CD14-positive monocyte (primary cell): ENCODE measurements around the gene SNN. TPM values are rescaled to one million over a fixed set of nuclear protein-coding genes. Genes with fewer than 3 reads are reported as not detected.

Source experiments
- DNase-seq, 3 donors: peaks; one replicate each; pipeline ENCODE4 v3.0.0-alpha.2; 2011 to 2022
- H2AFZ ChIP-seq: 2 replicates; pipeline ENCODE4 v1.6.0; 2012; ENCODE audit warnings: mild to moderate bottlenecking, low read depth, low read length, inconsistent platforms; ENCODE audit not compliant: insufficient read depth, poor library complexity, severe bottlenecking
- H3K27ac ChIP-seq, 2 donors: 1 replicate in 1 of 2; 2 replicates in 1 of 2; pipeline ENCODE4 v1.5.1; 2012 to 2013; ENCODE audit warnings: low read length in 2 of 2, control low read depth in 1 of 2, inconsistent platforms in 1 of 2, low read depth in 1 of 2, mild to moderate bottlenecking in 1 of 2
- H3K27me3 ChIP-seq, 2 donors: one replicate each; pipeline versions ENCODE4 v1.6.0 to v1.6.1; 2011 to 2013; ENCODE audit warnings: low read length in 2 of 2; ENCODE audit not compliant: control insufficient read depth in 2 of 2, insufficient read depth in 2 of 2
- H3K36me3 ChIP-seq, 2 donors: replicated peaks in 1 of 2; 1 replicate in 1 of 2; 2 replicates in 1 of 2; pipeline versions ENCODE4 v1.5.1 to v1.6.1; 2012 to 2013; ENCODE audit warnings: low read length in 2 of 2, control low read depth in 1 of 2, inconsistent platforms in 1 of 2, mild to moderate bottlenecking in 1 of 2; ENCODE audit not compliant: insufficient read depth in 2 of 2, control insufficient read depth in 1 of 2
- H3K4me1 ChIP-seq, 2 donors: 1 replicate in 1 of 2; 2 replicates in 1 of 2; pipeline versions ENCODE4 v1.5.1 to v1.6.1; 2012 to 2013; ENCODE audit warnings: low read length in 2 of 2, control low read depth in 1 of 2, inconsistent platforms in 1 of 2, mild to moderate bottlenecking in 1 of 2, moderate library complexity in 1 of 2; ENCODE audit not compliant: insufficient read depth in 2 of 2, control insufficient read depth in 1 of 2
- H3K4me2 ChIP-seq: replicated peaks from 2 replicates; pipeline ENCODE3; 2012; ENCODE audit warnings: low read length, moderate library complexity, mild to moderate bottlenecking; ENCODE audit not compliant: poor library complexity, severe bottlenecking; ENCODE audit errors: extremely low read depth
- H3K4me3 ChIP-seq, 3 experiments: fragments of 200-600 bp in 1 of 3; sonication (generic) in 1 of 3; replicated peaks in 1 of 3; 1 replicate in 2 of 3; 2 replicates in 1 of 3; pipeline ENCODE4 v1.5.1; 2011 to 2013; ENCODE audit warnings: low read length in 3 of 3, mild to moderate bottlenecking in 3 of 3, control low read depth in 2 of 3, low read depth in 2 of 3, inconsistent platforms in 1 of 3, moderate library complexity in 1 of 3
- H3K79me2 ChIP-seq: 2 replicates; pipeline ENCODE4 v1.6.0; 2012; ENCODE audit warnings: mild to moderate bottlenecking, control low read depth, inconsistent platforms, low read length, moderate library complexity; ENCODE audit not compliant: insufficient read depth
- H3K9ac ChIP-seq: 2 replicates; pipeline ENCODE4 v1.6.0; 2017; ENCODE audit warnings: low read length, mild to moderate bottlenecking; ENCODE audit not compliant: insufficient read depth, poor library complexity, severe bottlenecking
- H3K9me3 ChIP-seq, 2 donors: replicated peaks in 1 of 2; 1 replicate in 1 of 2; 2 replicates in 1 of 2; pipeline versions ENCODE4 v1.5.1 to v1.6.1; 2012 to 2013; ENCODE audit warnings: low read length in 2 of 2, control low read depth in 1 of 2; ENCODE audit not compliant: control insufficient read depth in 1 of 2, insufficient read depth in 1 of 2
- H4K20me1 ChIP-seq: 2 replicates; pipeline ENCODE4 v1.6.0; 2012; ENCODE audit warnings: mild to moderate bottlenecking, low read length, control low read depth, moderate library complexity; ENCODE audit not compliant: insufficient read depth
- H3K27ac Mint-ChIP-seq, 7 donors: one replicate each; pipeline ENCODE4 v1.8.0; 2020; ENCODE audit warnings: mild to moderate bottlenecking in 7 of 7, mixed read lengths in 7 of 7, moderate library complexity in 6 of 7, inconsistent platforms in 2 of 7
- H3K27me3 Mint-ChIP-seq, 3 donors: one replicate each; pipeline ENCODE4 v1.8.0; 2021 to 2022; ENCODE audit warnings: low read depth in 3 of 3, mild to moderate bottlenecking in 3 of 3, mixed read lengths in 3 of 3, moderate library complexity in 3 of 3, inconsistent platforms in 1 of 3
- H3K36me3 Mint-ChIP-seq, 2 donors: one replicate each; pipeline ENCODE4 v1.8.0; 2020; ENCODE audit warnings: mixed read lengths in 2 of 2, inconsistent platforms in 1 of 2, mild to moderate bottlenecking in 1 of 2
- H3K4me1 Mint-ChIP-seq: one replicate; pipeline ENCODE4 v1.8.0; 2020; ENCODE audit warnings: mild to moderate bottlenecking, mixed read lengths
- H3K4me3 Mint-ChIP-seq, 2 donors: one replicate each; pipeline ENCODE4 v1.8.0; 2020; ENCODE audit warnings: mild to moderate bottlenecking in 2 of 2, mixed read lengths in 2 of 2, moderate library complexity in 1 of 2
- H3K9me3 Mint-ChIP-seq, 7 donors: one replicate each; pipeline ENCODE4 v1.8.0; 2020 to 2022; ENCODE audit warnings: mixed read lengths in 7 of 7, mild to moderate bottlenecking in 6 of 7, moderate library complexity in 6 of 7, inconsistent platforms in 2 of 7
- WGBS: methylation state at CpG from one replicate; pipeline ENCODE4 v1.1.5; 2013; ENCODE audit warnings: missing lambda C conversion rate; ENCODE audit not compliant: insufficient coverage; 5-methylcytosine and 5-hydroxymethylcytosine counted together
- intact Hi-C, 2 donors: fragments of 100-400 bp; cut with micrococcal nuclease; formaldehyde crosslinking; loops; one replicate each; pipeline versions ENCODE4 v1.15.0 to v1.15.1; 2023
- polyA plus RNA-seq, 3 donors: library from polyadenylated mRNA; depleted of rRNA in 1 of 3; unstranded in 2 of 3; stranded (reverse) in 1 of 3; fragments of 300-500 nt in 2 of 3; fragments of >200 nt in 1 of 3; fragmentation: Illumina TruSeq in 2 of 3; gene quantifications; 1 replicate in 2 of 3; 2 replicates in 1 of 3; pipeline ENCODE4 v1.2.3, GENCODE V29; 2012 to 2021
- TF ChIP-seq, protein P1 (sequence below): fragments of 200-600 bp; IDR thresholded peaks from one replicate; pipeline ENCODE4 v1.8.0; 2022; ENCODE audit warnings: antibody characterized with exemption, mild to moderate bottlenecking

Gene SNN
- polyA plus RNA-seq, 3 donors, result 89.4 to 111 (median 91.7) TPM

DNA sequence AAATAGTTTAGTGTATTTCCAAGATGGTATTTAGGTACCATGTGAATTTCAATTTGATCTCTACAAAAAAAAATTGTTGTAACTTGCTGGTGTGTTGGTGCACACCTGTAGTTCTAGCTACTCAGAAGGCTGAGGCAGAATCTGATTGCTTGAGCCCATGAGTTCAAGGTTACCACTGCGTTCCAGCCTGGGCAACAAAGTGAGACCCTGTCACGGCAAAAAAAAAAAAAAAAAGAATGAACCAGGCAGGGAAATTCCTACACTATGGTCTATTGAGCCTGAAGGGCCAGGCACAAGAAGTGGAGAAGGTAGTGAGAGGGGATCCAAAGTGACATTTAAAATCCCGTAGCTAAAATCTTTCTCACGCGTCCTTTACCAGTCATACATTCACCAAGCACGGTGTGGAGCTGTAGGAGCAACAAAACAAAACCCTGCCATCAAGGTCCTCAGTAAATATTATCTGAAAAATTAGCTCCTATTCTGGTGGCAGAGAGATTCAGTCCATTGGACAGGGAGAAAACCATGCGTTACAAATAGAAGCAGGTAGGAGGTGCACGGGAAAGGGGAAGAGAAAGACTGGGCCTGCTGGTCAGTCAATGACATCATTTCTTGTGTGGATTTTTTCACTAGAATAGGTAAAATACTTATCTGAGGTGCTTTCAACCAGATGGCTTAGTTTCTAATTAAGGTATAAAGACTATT lies 47.1 kb downstream of the SNN start:
- Histone ChIP-seq H3K9ac (no peak overlapping the region), H3K27me3 (no peaks in the 10 kb centered on the region), H2AFZ (no peak overlapping the region), H3K79me2 (peaks cover 29% of the 10 kb centered on the region), H3K4me2 (no peak overlapping the region), H3K36me3 (peaks cover 51 to 89% of the 10 kb centered on the region in 2 donors), H3K27ac (no peak overlapping the region), H3K9me3 (no peaks in the 10 kb centered on the region), H3K4me1 (no peaks in the 10 kb centered on the region), H3K4me3 (no peak overlapping the region), H4K20me1 (peaks cover 53% of the 10 kb centered on the region)
- H3K4me3 Mint-ChIP-seq, result no peak overlapping the region
- WGBS, result 72% methylated on average over 3 of the region's 8 CpGs
- peak overlapping the region in 3 of 7 donors; percentile 15 to 69 (median 57) for H3K27ac Mint-ChIP-seq
- TF ChIP-seq, protein P1, sequence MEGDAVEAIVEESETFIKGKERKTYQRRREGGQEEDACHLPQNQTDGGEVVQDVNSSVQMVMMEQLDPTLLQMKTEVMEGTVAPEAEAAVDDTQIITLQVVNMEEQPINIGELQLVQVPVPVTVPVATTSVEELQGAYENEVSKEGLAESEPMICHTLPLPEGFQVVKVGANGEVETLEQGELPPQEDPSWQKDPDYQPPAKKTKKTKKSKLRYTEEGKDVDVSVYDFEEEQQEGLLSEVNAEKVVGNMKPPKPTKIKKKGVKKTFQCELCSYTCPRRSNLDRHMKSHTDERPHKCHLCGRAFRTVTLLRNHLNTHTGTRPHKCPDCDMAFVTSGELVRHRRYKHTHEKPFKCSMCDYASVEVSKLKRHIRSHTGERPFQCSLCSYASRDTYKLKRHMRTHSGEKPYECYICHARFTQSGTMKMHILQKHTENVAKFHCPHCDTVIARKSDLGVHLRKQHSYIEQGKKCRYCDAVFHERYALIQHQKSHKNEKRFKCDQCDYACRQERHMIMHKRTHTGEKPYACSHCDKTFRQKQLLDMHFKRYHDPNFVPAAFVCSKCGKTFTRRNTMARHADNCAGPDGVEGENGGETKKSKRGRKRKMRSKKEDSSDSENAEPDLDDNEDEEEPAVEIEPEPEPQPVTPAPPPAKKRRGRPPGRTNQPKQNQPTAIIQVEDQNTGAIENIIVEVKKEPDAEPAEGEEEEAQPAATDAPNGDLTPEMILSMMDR, result no peak
- peaks cover 3% of the 10 kb centered on the region for H3K4me1 Mint-ChIP-seq
- H3K27me3 Mint-ChIP-seq, result peaks cover 0 to 2% (median 0%) of the 10 kb centered on the region in 3 donors
- no peaks in the 10 kb centered on the region for H3K9me3 Mint-ChIP-seq
- intact Hi-C loops, result loop anchor here (5.0 to 10.0 kb wide), 2 partner anchors 318 to 751 kb away; no protein-coding TSS in a partner anchor
- no peak for DNase-seq
- peaks cover 69 to 89% of the 10 kb centered on the region in 2 donors for H3K36me3 Mint-ChIP-seq

DNA sequence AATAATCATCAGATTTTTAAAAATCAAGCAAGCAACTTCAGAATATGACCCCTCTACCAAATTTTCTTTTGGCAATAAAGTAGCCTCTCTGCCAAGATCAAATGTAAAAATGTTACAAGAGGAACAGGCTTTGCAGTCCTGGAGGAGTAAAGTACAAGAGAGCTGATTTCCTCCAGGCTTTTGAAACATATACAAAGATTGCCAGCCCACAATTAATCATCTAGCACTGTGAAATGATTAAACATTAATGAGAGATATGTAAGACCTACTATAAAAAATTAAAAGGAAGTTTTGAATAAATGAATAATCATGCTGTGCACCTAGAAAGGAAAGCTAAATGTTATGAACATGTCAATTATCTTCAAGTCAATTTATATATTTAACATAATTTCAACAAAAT lies 48.1 kb downstream of the SNN start:
- Histone ChIP-seq H3K9me3 (no peaks in the 10 kb centered on the region), H3K27ac (no peak overlapping the region), H3K36me3 (peaks cover 51 to 89% of the 10 kb centered on the region in 2 donors), H3K79me2 (peaks cover 28% of the 10 kb centered on the region), H2AFZ (no peak overlapping the region), H4K20me1 (peaks cover 46% of the 10 kb centered on the region), H3K4me2 (no peak overlapping the region), H3K9ac (no peak overlapping the region), H3K4me3 (no peak overlapping the region), H3K27me3 (no peaks in the 10 kb centered on the region), H3K4me1 (no peaks in the 10 kb centered on the region)
- Mint-ChIP-seq H3K27me3 (peaks cover 0 to 2% (median 0%) of the 10 kb centered on the region in 3 donors), H3K9me3 (no peaks in the 10 kb centered on the region), H3K4me3 (no peak overlapping the region), H3K4me1 (peaks cover 3% of the 10 kb centered on the region), H3K36me3 (peaks cover 69 to 89% of the 10 kb centered on the region in 2 donors), H3K27ac (peak overlapping the region in 2 of 7 donors; percentile 1 to 19)
- intact Hi-C loops, result loop anchor here (5.0 to 10.0 kb wide), 2 partner anchors 319 to 752 kb away; no protein-coding TSS in a partner anchor
- TF ChIP-seq, protein P1, result no peak
- DNase-seq, result no peak
